ENCODE data around the gene ARHGAP8. TPM values are rescaled to one million over a fixed set of nuclear protein-coding genes. Genes with fewer than 3 reads are reported as not detected.

ARHGAP8 gene
- total RNA-seq, 1 donor from 2014 or later, result 0.25 TPM

DNA sequence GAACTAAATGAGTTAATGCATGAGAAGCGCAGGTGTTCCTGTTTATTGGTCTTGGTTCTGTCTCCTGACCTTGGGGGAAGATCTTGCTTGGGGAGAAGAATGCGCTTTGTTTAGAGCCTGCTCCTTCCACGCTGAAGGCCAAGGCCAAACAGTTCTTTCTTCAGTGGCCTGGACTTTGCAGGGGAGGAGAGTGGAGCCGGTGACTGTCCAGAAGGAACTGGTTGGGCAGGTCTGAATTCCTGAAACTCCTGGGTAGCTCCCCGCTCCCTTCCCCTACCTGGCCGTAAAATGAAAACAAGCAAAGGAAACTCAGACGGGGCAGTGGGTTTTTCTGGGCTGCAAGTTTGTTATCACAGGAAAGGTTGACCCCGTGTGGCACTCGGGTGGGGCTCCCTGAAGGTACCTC, 3.6 kb downstream of the ARHGAP8 start:
- Mint-ChIP-seq H3K36me3 (ENCODE audit: low read depth) (peaks cover 2% of the 10 kb centered on the region), H3K4me1 (ENCODE audit: low read depth) (peaks cover 18% of the 10 kb centered on the region), H3K27ac (ENCODE audit: unreplicated experiment) (no peak overlapping the region), H3K4me3 (ENCODE audit: unreplicated experiment) (no peak overlapping the region), H3K9me3 (ENCODE audit: low read depth) (peaks cover 3% of the 10 kb centered on the region), H3K27me3 (ENCODE audit: low read depth) (peaks cover 45% of the 10 kb centered on the region)
- TF ChIP-seq, protein P1, sequence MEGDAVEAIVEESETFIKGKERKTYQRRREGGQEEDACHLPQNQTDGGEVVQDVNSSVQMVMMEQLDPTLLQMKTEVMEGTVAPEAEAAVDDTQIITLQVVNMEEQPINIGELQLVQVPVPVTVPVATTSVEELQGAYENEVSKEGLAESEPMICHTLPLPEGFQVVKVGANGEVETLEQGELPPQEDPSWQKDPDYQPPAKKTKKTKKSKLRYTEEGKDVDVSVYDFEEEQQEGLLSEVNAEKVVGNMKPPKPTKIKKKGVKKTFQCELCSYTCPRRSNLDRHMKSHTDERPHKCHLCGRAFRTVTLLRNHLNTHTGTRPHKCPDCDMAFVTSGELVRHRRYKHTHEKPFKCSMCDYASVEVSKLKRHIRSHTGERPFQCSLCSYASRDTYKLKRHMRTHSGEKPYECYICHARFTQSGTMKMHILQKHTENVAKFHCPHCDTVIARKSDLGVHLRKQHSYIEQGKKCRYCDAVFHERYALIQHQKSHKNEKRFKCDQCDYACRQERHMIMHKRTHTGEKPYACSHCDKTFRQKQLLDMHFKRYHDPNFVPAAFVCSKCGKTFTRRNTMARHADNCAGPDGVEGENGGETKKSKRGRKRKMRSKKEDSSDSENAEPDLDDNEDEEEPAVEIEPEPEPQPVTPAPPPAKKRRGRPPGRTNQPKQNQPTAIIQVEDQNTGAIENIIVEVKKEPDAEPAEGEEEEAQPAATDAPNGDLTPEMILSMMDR (IDR thresholded peaks at IDR 0.05), result no peak
- DNase-seq (ENCODE audit: low spot score), result peak; percentile 8

DNA sequence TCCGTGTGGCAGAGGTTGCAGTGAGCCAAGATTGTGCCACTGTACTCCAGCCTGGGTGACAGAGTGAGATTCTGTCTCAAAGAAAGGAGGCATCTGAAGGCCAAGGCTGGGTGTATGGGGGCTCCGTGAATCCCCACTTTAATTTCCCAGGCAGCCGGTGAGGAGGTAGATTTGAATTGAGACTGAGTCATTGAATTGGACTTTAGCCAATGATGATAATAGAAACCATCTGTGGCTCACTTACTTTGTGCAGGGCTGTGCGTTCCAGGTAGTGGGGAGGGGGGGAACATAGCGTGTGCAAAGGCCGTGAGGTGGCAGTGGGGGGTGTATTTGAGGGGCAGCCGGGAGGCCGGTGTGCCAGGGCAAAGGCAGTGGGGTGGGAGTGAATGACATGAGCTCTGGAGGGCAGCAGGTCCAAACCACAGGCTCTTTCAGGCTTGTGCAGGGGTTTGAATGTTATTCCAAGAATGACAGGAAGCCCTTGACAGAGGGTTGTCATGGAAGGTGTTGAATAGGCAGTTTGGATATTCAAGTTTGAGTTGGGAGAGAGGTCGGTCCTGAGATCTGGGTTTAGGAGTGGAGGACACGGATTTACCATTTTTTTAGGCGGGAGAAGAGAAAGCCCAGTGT, 6.1 kb downstream of the ARHGAP8 start:
- DNase-seq (ENCODE audit: low spot score), result peak; percentile 41
- H3K4me1 Mint-ChIP-seq (ENCODE audit: low read depth), result peaks cover 15% of the 10 kb centered on the region
- peaks cover 46% of the 10 kb centered on the region for H3K27me3 Mint-ChIP-seq (ENCODE audit: low read depth)
- H3K9me3 Mint-ChIP-seq (ENCODE audit: low read depth), result peaks cover 3% of the 10 kb centered on the region
- TF ChIP-seq, protein P1 (IDR thresholded peaks at IDR 0.05), result no peak
- H3K36me3 Mint-ChIP-seq (ENCODE audit: low read depth), result peaks cover 4% of the 10 kb centered on the region
- H3K4me3 Mint-ChIP-seq (ENCODE audit: unreplicated experiment), result no peak overlapping the region
- H3K27ac Mint-ChIP-seq (ENCODE audit: unreplicated experiment), result no peak overlapping the region

DNA sequence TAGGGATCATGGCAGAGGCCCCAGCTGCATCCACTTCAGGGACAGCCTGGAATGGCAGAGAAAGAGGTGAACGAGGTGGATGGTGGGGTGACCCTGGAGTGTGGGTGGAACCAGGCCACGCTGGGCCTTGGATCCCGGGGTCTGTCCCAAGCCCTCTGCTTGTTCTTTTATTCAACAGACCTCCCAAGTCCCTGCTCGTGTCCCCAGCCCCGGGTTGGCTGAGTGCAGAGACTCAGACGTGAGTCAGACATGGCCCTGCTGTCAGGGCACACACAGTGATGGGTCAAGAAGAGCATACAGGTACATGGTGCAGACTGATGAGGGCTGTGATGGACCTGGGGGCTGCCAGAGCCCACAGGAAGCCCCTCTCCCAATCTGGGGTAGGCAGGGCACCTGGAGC, 6.6 kb downstream of the ARHGAP8 start:
- Mint-ChIP-seq H3K36me3 (ENCODE audit: low read depth) (peaks cover 3% of the 10 kb centered on the region), H3K4me1 (ENCODE audit: low read depth) (peaks cover 11% of the 10 kb centered on the region), H3K27me3 (ENCODE audit: low read depth) (peaks cover 43% of the 10 kb centered on the region), H3K27ac (ENCODE audit: unreplicated experiment) (no peak overlapping the region), H3K9me3 (ENCODE audit: low read depth) (peaks cover under 1% of the 10 kb centered on the region), H3K4me3 (ENCODE audit: unreplicated experiment) (no peak overlapping the region)
- DNase-seq (ENCODE audit: low spot score), result peak; percentile 51
- TF ChIP-seq, protein P1 (IDR thresholded peaks at IDR 0.05), result no peak

DNA sequence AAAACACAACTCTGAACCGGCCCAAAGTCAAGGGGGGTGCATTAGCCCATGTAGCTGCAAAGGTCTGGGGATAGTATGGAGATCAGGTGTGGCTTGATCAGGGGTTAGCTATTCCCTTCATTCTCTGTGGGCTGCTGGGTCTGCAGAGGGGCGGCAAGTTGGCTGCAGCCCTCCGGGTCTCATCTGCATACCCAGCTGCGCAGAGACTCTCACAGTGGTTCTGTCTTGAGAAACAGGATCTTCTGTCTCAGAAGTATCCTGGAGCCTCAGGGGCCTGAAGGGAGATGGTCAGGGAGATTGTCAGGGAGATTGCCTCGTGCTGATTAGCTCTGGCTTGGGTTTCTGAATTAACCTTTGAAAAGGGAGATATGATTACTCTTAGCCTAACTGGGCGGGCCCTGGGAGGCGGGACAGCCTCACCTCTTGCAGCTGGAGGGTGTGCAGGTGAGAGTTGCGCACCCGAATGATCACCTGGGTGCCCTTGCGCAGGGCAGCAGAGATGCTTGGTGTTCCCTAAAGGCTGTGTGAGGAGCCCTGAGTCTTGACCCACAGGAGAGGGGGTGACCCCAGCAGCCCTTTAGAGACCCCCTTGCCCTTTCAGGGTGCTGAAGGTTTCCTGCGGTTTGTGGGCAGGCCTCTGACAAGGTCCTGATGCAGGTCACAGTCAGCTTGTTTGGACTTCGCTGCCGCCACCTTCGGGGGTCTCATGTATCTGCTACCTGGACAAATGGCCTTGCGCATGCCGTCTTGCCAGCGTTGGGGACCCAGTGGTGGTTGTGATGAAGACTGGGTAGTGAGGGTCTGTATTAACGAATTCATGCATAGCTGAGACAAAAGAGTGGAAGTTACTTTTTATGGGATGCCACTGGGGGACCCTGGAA, 7.3 kb downstream of the ARHGAP8 start:
- Mint-ChIP-seq H3K27ac (ENCODE audit: unreplicated experiment) (no peak overlapping the region), H3K9me3 (ENCODE audit: low read depth) (no peaks in the 10 kb centered on the region), H3K4me1 (ENCODE audit: low read depth) (peaks cover 10% of the 10 kb centered on the region), H3K4me3 (ENCODE audit: unreplicated experiment) (no peak overlapping the region), H3K27me3 (ENCODE audit: low read depth) (peaks cover 47% of the 10 kb centered on the region), H3K36me3 (ENCODE audit: low read depth) (peaks cover 2% of the 10 kb centered on the region)
- peak; percentile 72 for DNase-seq (ENCODE audit: low spot score)
- TF ChIP-seq, protein P1 (IDR thresholded peaks at IDR 0.05), result no peak

DNA sequence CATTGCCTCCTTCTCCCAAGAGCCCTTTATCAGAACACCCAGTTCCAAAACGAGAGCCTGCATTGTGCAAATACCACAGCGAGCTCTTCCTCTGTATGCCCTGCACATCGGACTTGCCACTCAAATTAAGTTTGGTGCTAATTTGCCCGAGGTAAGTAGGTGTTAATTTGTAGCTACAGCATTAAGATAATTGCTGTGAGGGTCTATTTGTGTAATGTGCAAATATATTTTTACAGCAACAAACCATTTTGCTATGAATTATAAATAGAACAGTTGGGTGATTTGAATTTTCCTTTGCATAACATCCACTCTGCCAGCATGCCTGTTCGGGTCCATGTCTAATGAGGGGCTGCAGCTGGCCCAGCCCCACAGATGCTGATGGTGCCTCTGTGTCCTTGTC, 8.1 kb downstream of the ARHGAP8 start:
- Mint-ChIP-seq H3K4me1 (ENCODE audit: low read depth) (peaks cover 10% of the 10 kb centered on the region), H3K27ac (ENCODE audit: unreplicated experiment) (no peak overlapping the region), H3K9me3 (ENCODE audit: low read depth) (no peaks in the 10 kb centered on the region), H3K36me3 (ENCODE audit: low read depth) (peaks cover 2% of the 10 kb centered on the region), H3K4me3 (ENCODE audit: unreplicated experiment) (no peak overlapping the region), H3K27me3 (ENCODE audit: low read depth) (peaks cover 42% of the 10 kb centered on the region)
- TF ChIP-seq, protein P1 (IDR thresholded peaks at IDR 0.05), result no peak
- no peak for DNase-seq (ENCODE audit: low spot score)

Measured in chondrocyte (in vitro differentiated cells).